H1 (cell line): ENCODE data around the gene SMPX. TPM values are rescaled to one million over a fixed set of nuclear protein-coding genes. Genes with fewer than 3 reads are reported as not detected.

ENCODE experiments used
- CTCF ChIA-PET: fragments of 300-600 bp; sonication (Branson Sonifier 250); formaldehyde crosslinking; loops from one replicate; lab custom pipeline; 2021; ENCODE audit not compliant: partially characterized antibody; lab: Charles Lee
- POLR2A ChIA-PET: fragments of 300-600 bp; sonication (Branson Sonifier 250); formaldehyde crosslinking; loops from one replicate; lab custom pipeline; 2021; ENCODE audit warnings: inconsistent platforms; ENCODE audit not compliant: partially characterized antibody; lab: Charles Lee
- DNase-seq, 2 experiments: peaks; one replicate each; pipeline versions ENCODE4 v3.0.0 to v3.0.0-alpha.2; 2010 to 2022; ENCODE audit warnings: low spot score in 2 of 2, low read depth in 1 of 2, mixed read lengths in 1 of 2
- FAIRE-seq: peaks from 2 replicates; lab custom pipeline; 2011; peaks lifted over from hg19 to GRCh38; lab: Jason Lieb, UNC
- H2AFZ ChIP-seq: 2 replicates; pipeline ENCODE4 v1.8.1; 2012; ENCODE audit warnings: low read length, inconsistent platforms
- H2AK5ac ChIP-seq: 2 replicates; pipeline ENCODE4 v1.6.1; 2013; ENCODE audit warnings: low read depth, low read length
- H2BK120ac ChIP-seq: replicated peaks from 2 replicates; pipeline ENCODE3; 2013; ENCODE audit warnings: low read depth, low read length, inconsistent platforms
- H2BK12ac ChIP-seq: 2 replicates; pipeline ENCODE4 v1.6.1; 2013; ENCODE audit warnings: low read depth, low read length
- H2BK15ac ChIP-seq: 2 replicates; pipeline ENCODE4 v1.6.1; 2013; ENCODE audit warnings: low read length
- H2BK20ac ChIP-seq: 2 replicates; pipeline ENCODE4 v1.6.1; 2013; ENCODE audit warnings: low read length
- H2BK5ac ChIP-seq: 2 replicates; pipeline ENCODE4 v1.6.1; 2013; ENCODE audit warnings: low read depth, low read length
- H3K14ac ChIP-seq: 2 replicates; pipeline ENCODE4 v1.6.1; 2013; ENCODE audit warnings: inconsistent platforms; ENCODE audit not compliant: insufficient read length
- H3K18ac ChIP-seq: 2 replicates; pipeline ENCODE4 v1.6.1; 2013; ENCODE audit warnings: low read length; ENCODE audit errors: extremely low read depth
- H3K23ac ChIP-seq: 2 replicates; pipeline ENCODE4 v1.6.1; 2013; ENCODE audit warnings: inconsistent platforms; ENCODE audit not compliant: insufficient read length
- H3K23me2 ChIP-seq: 2 replicates; pipeline ENCODE4 v1.6.1; 2013; ENCODE audit warnings: low read depth, low read length
- H3K27ac ChIP-seq: 2 replicates; pipeline ENCODE4 v1.6.1; 2011; ENCODE audit warnings: low read depth, low read length, inconsistent platforms
- H3K27me3 ChIP-seq, 4 experiments: replicated peaks in 1 of 4; 1 replicate in 1 of 4; 2 replicates in 3 of 4; pipeline versions ENCODE4 v1.6.1 to v1.8.1; 2011 to 2013; ENCODE audit warnings: low read length in 3 of 4, mild to moderate bottlenecking in 3 of 4, inconsistent platforms in 2 of 4, mixed read lengths in 2 of 4, moderate library complexity in 1 of 4; ENCODE audit not compliant: control insufficient read depth in 3 of 4, insufficient read depth in 3 of 4; ENCODE audit errors: extremely low read depth in 1 of 4
- H3K36me3 ChIP-seq, 4 experiments: 2 replicates each; pipeline versions ENCODE4 v1.6.1 to v1.8.1; 2011 to 2013; ENCODE audit warnings: mild to moderate bottlenecking in 4 of 4, low read length in 3 of 4, moderate library complexity in 2 of 4, control low read depth in 1 of 4, inconsistent platforms in 1 of 4; ENCODE audit not compliant: insufficient read depth in 4 of 4, control insufficient read depth in 2 of 4
- H3K4ac ChIP-seq: replicated peaks from 2 replicates; pipeline ENCODE3; 2013; ENCODE audit warnings: low read length, low read depth, mixed read lengths, inconsistent platforms; ENCODE audit not compliant: insufficient read length
- H3K4me1 ChIP-seq, 4 experiments: replicated peaks in 1 of 4; 1 replicate in 1 of 4; 2 replicates in 3 of 4; pipeline versions ENCODE4 v1.6.1 to v1.8.1; 2011 to 2013; ENCODE audit warnings: low read length in 3 of 4, inconsistent platforms in 2 of 4, mixed read lengths in 1 of 4; ENCODE audit not compliant: insufficient read depth in 4 of 4, control insufficient read depth in 3 of 4
- H3K4me2 ChIP-seq, 2 experiments: 2 replicates each; pipeline versions ENCODE4 v1.6.1 to v1.8.1; 2011 to 2013; ENCODE audit warnings: low read depth in 2 of 2, low read length in 2 of 2, control low read depth in 1 of 2, inconsistent platforms in 1 of 2, mild to moderate bottlenecking in 1 of 2; ENCODE audit not compliant: insufficient read depth in 1 of 2
- H3K4me3 ChIP-seq, 4 experiments: fragments of 200-600, 300-600 bp in 1 of 4; sonication (generic), shearing (Covaris generic), sonication (Bioruptor Twin) in 1 of 4; 2 replicates each; pipeline versions ENCODE4 v1.5.1 to v1.8.1; 2011 to 2016; ENCODE audit warnings: low read length in 4 of 4, low read depth in 3 of 4, control low read depth in 2 of 4, inconsistent platforms in 2 of 4, mild to moderate bottlenecking in 2 of 4, mixed read lengths in 1 of 4, moderate library complexity in 1 of 4; ENCODE audit not compliant: insufficient read depth in 2 of 4; ENCODE audit errors: extremely low read depth in 1 of 4
- H3K56ac ChIP-seq: replicated peaks from 2 replicates; pipeline ENCODE3; 2013; ENCODE audit warnings: low read depth, mild to moderate bottlenecking, mixed read lengths, low read length, inconsistent platforms; ENCODE audit not compliant: insufficient read length
- H3K79me1 ChIP-seq: 2 replicates; pipeline ENCODE4 v1.6.1; 2013; ENCODE audit warnings: low read depth, low read length, control low read depth
- H3K79me2 ChIP-seq, 2 experiments: 2 replicates each; pipeline versions ENCODE4 v1.6.1 to v1.8.1; 2012 to 2013; ENCODE audit warnings: low read length in 2 of 2, mild to moderate bottlenecking in 2 of 2, inconsistent platforms in 1 of 2; ENCODE audit not compliant: insufficient read depth in 2 of 2, control insufficient read depth in 1 of 2
- H3K9ac ChIP-seq, 4 experiments: replicated peaks in 1 of 4; 1 replicate in 1 of 4; 2 replicates in 3 of 4; pipeline versions ENCODE4 v1.6.1 to v1.8.1; 2011 to 2013; ENCODE audit warnings: low read depth in 3 of 4, low read length in 3 of 4, control low read depth in 2 of 4, mild to moderate bottlenecking in 2 of 4, moderate library complexity in 2 of 4, inconsistent platforms in 1 of 4; ENCODE audit errors: extremely low read depth in 1 of 4
- H3K9me3 ChIP-seq, 2 experiments: 2 replicates each; pipeline versions ENCODE4 v1.6.1 to v1.8.1; 2012 to 2013; ENCODE audit warnings: mild to moderate bottlenecking in 2 of 2, moderate library complexity in 2 of 2, control low read depth in 1 of 2, inconsistent platforms in 1 of 2, low read depth in 1 of 2, low read length in 1 of 2, mixed read lengths in 1 of 2; ENCODE audit not compliant: insufficient read depth in 2 of 2
- H4K20me1 ChIP-seq, 2 experiments: replicated peaks in 1 of 2; 2 replicates each; pipeline versions ENCODE3 to v1.8.1; 2011 to 2013; ENCODE audit warnings: inconsistent platforms in 2 of 2, low read length in 2 of 2, mild to moderate bottlenecking in 1 of 2; ENCODE audit not compliant: insufficient read depth in 2 of 2, control insufficient read depth in 1 of 2
- H4K5ac ChIP-seq: 2 replicates; pipeline ENCODE4 v1.6.1; 2013; ENCODE audit warnings: low read length, low read depth, mixed read lengths, inconsistent platforms; ENCODE audit not compliant: insufficient read length
- H4K8ac ChIP-seq: 2 replicates; pipeline ENCODE4 v1.8.0; 2013; ENCODE audit warnings: mild to moderate bottlenecking, moderate library complexity, low read length, inconsistent platforms; ENCODE audit not compliant: insufficient read depth; ENCODE audit errors: extremely low read depth
- H4K91ac ChIP-seq: replicated peaks from 2 replicates; pipeline ENCODE3; 2013; ENCODE audit warnings: low read length, mixed read lengths, inconsistent platforms; ENCODE audit not compliant: insufficient read length
- ASH2L ChIP-seq: fragments of 200-600, 300-600 bp; sonication (generic); IDR thresholded peaks from one replicate; pipeline ENCODE4 v1.7.1; 2017; ENCODE audit warnings: low read length
- CTBP2 ChIP-seq: IDR thresholded peaks from 2 replicates; pipeline ENCODE4 v1.7.0; 2011; ENCODE audit warnings: borderline replicate concordance, mild to moderate bottlenecking, moderate library complexity, mixed read lengths, low read length; ENCODE audit not compliant: insufficient read depth, insufficient read length
- CTCF ChIP-seq, 3 experiments: IDR thresholded peaks; 1 replicate in 2 of 3; 2 replicates in 1 of 3; pipeline versions ENCODE4 v1.5.1 to v1.6.1; 2011; ENCODE audit warnings: low read length in 3 of 3, mild to moderate bottlenecking in 3 of 3, inconsistent platforms in 2 of 3, low read depth in 1 of 3, moderate library complexity in 1 of 3; ENCODE audit not compliant: insufficient read depth in 1 of 3; ENCODE audit errors: control extremely low read depth in 1 of 3
- EGR1 ChIP-seq: IDR thresholded peaks from 2 replicates; pipeline ENCODE4 v1.6.1; 2011; ENCODE audit warnings: low read depth, low read length, borderline replicate concordance
- RFX5 ChIP-seq: IDR thresholded peaks from 2 replicates; pipeline ENCODE4 v1.6.1; 2011; ENCODE audit warnings: low read depth, low read length, improper control_type of control experiment, borderline replicate concordance
- SIRT6 ChIP-seq: IDR thresholded peaks from one replicate; pipeline ENCODE4 v1.7.1; 2012; ENCODE audit warnings: low read length, inconsistent platforms
- SRF ChIP-seq: IDR thresholded peaks from 2 replicates; pipeline ENCODE4 v1.6.1; 2011; ENCODE audit warnings: mild to moderate bottlenecking, low read depth, low read length, moderate library complexity
- TAF1 ChIP-seq: IDR thresholded peaks from 2 replicates; pipeline ENCODE4 v1.6.1; 2011; ENCODE audit warnings: mild to moderate bottlenecking, low read depth, low read length
- WGBS, 2 experiments: shearing (Covaris generic) in 1 of 2; methylation state at CpG; one replicate each; pipeline versions ENCODE4 v1.1.6 to v1.1.7; 2013 to 2015; ENCODE audit warnings: low lambda C conversion rate in 2 of 2, mixed read lengths in 2 of 2, inconsistent platforms in 1 of 2, low coverage in 1 of 2, missing lambda C conversion rate in 1 of 2; ENCODE audit not compliant: insufficient replicate concordance in 2 of 2, insufficient coverage in 1 of 2, insufficient read length in 1 of 2; ENCODE audit errors: extremely low coverage in 1 of 2, missing lambda C conversion rate in 1 of 2; 5-methylcytosine and 5-hydroxymethylcytosine counted together
- polyA plus RNA-seq, 7 experiments: library from polyadenylated mRNA; depleted of rRNA in 3 of 7; stranded (reverse) in 5 of 7; unstranded in 2 of 7; fragments of >200 nt in 5 of 7; fragments of 200-250 nt in 2 of 7; gene quantifications; 1 replicate in 5 of 7; 2 replicates in 1 of 7; 4 replicates in 1 of 7; pipeline versions ENCODE4 v1.2.1 to v1.2.3, GENCODE V29; 2011 to 2013; ENCODE audit warnings: missing spikeins in 2 of 7, mixed read lengths in 2 of 7
- total RNA-seq: library from RNA; stranded (reverse); fragmentation: NEBNext Ultra II Directional; extraction: Animal tissue kit (Norgen Biotek cat#: 25700); gene quantifications from 2 replicates; pipeline ENCODE4 v1.2.1, GENCODE V29; 2021

The SMPX gene
- total and polyA plus RNA-seq, 2 of the 8 experiments (the other 6 are each of a cell fraction or from before 2014, with no cell fraction given): not detected

- no peaks in the 10 kb centered on the region for H4K20me1 ChIP-seq
- 100% methylated on average over 1 of the region's 1 CpG; no CpG with 5 or more reads in 1 of the 2 experiments for WGBS, 2 experiments
- H3K23me2 ChIP-seq: no peaks in the 10 kb centered on the region
- no peaks in the 10 kb centered on the region for H3K79me2 ChIP-seq
- CTCF ChIA-PET: interaction anchor here (1.3 kb wide), 1 partner anchor 17 kb away, joined by 3 read pairs; no protein-coding TSS in a partner anchor
- H3K18ac ChIP-seq: no peak overlapping the region
- H3K79me1 ChIP-seq: no peaks in the 10 kb centered on the region
- H3K4me2 ChIP-seq: no peak overlapping the region
- no peak overlapping the region for H2BK120ac ChIP-seq
- no peak overlapping the region for H3K9ac ChIP-seq
- H4K5ac ChIP-seq: no peak overlapping the region
- H3K23ac ChIP-seq: no peak overlapping the region
- H3K4ac ChIP-seq: no peak overlapping the region
- no peak overlapping the region for H2AFZ ChIP-seq
- H3K36me3 ChIP-seq: no peaks in the 10 kb centered on the region
- H2AK5ac ChIP-seq: no peak overlapping the region
- H4K8ac ChIP-seq: no peak overlapping the region
- H4K91ac ChIP-seq: no peak overlapping the region
- H3K14ac ChIP-seq: no peak overlapping the region
- H3K27ac ChIP-seq: no peak overlapping the region
- H3K9me3 ChIP-seq: no peaks in the 10 kb centered on the region
- no peaks in the 10 kb centered on the region for H3K27me3 ChIP-seq
- H2BK5ac ChIP-seq: no peak overlapping the region
- no peak for FAIRE-seq
- POLR2A ChIA-PET: no interaction called here
- no peak overlapping the region for H3K4me3 ChIP-seq
- no peak overlapping the region for H2BK15ac ChIP-seq
- TF ChIP-seq ASH2L: no peak
- no peak for TF ChIP-seq CTCF (IDR thresholded peaks at IDR 0.05; ENCODE audit: control extremely low read depth in 1 of 3, insufficient read depth in 1 of 3, low read depth in 1 of 3, low read length in 3 of 3)
- TF ChIP-seq RFX5: no peak
- no peak for TF ChIP-seq TAF1
- no peak for TF ChIP-seq EGR1
- TF ChIP-seq CTBP2: no peak
- no peak for TF ChIP-seq SRF
- TF ChIP-seq SIRT6: no peak
- peaks cover 0 to 12% (median 0%) of the 10 kb centered on the region in 4 experiments; a peak in 1 of 7 replicates for H3K4me1 ChIP-seq
- DNase-seq: no peak
- H3K56ac ChIP-seq: no peak overlapping the region
- no peak overlapping the region for H2BK20ac ChIP-seq
- no peak overlapping the region for H2BK12ac ChIP-seq
Observed at GRCh38 chrX:21749924-21750323, 8.0 kb downstream of the SMPX start.
